SK-N-SH (cell line): Measurements from ENCODE around the gene PSMD9. TPM values are rescaled to one million over a fixed set of nuclear protein-coding genes. Genes with fewer than 3 reads are reported as not detected.
A peak's percentile ranks its signal among the peaks of the same experiment; 100 is the strongest.

Experiments
- CTCF ChIA-PET: fragments of 300-600, 350-600 bp; formaldehyde crosslinking; extraction: SDS; loops from one replicate; lab custom pipeline; 2021; lab: Yijun Ruan, JAX
- POLR2A ChIA-PET: fragments of 350-600 bp; sonication (Branson Sonifier 250); formaldehyde crosslinking; extraction: SDS; loops from one replicate; lab custom pipeline; 2020; ENCODE audit warnings: antibody characterized with exemption, inconsistent platforms; lab: Yijun Ruan, JAX
- DNase-seq: peaks from one replicate; pipeline ENCODE4 v3.0.0; 2012
- H2AFZ ChIP-seq: fragments of 200-600 bp; sonication (generic); 2 replicates; pipeline ENCODE4 v1.8.1; 2016; ENCODE audit warnings: antibody characterized with exemption, mild to moderate bottlenecking, low read depth
- H3F3A ChIP-seq: fragments of 200-600 bp; sonication (generic); replicated peaks from 2 replicates; pipeline ENCODE3; 2016; ENCODE audit warnings: antibody characterized with exemption, mild to moderate bottlenecking; ENCODE audit not compliant: insufficient read depth
- H3K27ac ChIP-seq, 2 experiments: fragments of 200-500 bp in 1 of 2; fragments of 200-600 bp in 1 of 2; sonication (Bioruptor generic) in 1 of 2; sonication (generic), shearing (Covaris generic) in 1 of 2; 2 replicates each; pipeline versions ENCODE4 v1.5.1 to v1.6.1; 2014 to 2016; ENCODE audit warnings: low read depth in 2 of 2, inconsistent platforms in 1 of 2, low read length in 1 of 2, mild to moderate bottlenecking in 1 of 2, mixed read lengths in 1 of 2
- H3K27me3 ChIP-seq: fragments of 200-600 bp; sonication (generic), shearing (Covaris generic); 2 replicates; pipeline ENCODE4 v1.6.1; 2016; ENCODE audit warnings: mixed run types; ENCODE audit not compliant: insufficient read depth
- H3K36me3 ChIP-seq, 2 experiments: fragments of 200-500 bp in 1 of 2; fragments of 200-600 bp in 1 of 2; sonication (Bioruptor generic) in 1 of 2; sonication (generic) in 1 of 2; replicated peaks in 1 of 2; 2 replicates each; pipeline versions ENCODE3 to v1.5.1; 2014 to 2016; ENCODE audit warnings: low read length in 1 of 2, mild to moderate bottlenecking in 1 of 2; ENCODE audit not compliant: insufficient read depth in 2 of 2, control insufficient read depth in 1 of 2
- H3K4me1 ChIP-seq, 2 experiments: fragments of 200-500 bp in 1 of 2; fragments of 200-600 bp in 1 of 2; sonication (Bioruptor generic) in 1 of 2; sonication (generic), shearing (Covaris generic) in 1 of 2; 2 replicates each; pipeline versions ENCODE4 v1.5.1 to v1.6.1; 2014 to 2016; ENCODE audit warnings: low read depth in 1 of 2, low read length in 1 of 2, mixed run types in 1 of 2; ENCODE audit not compliant: insufficient read depth in 2 of 2, control insufficient read depth in 1 of 2
- H3K4me2 ChIP-seq: fragments of 200-600 bp; sonication (generic), shearing (Covaris generic); 2 replicates; pipeline ENCODE4 v1.6.1; 2017; ENCODE audit warnings: mixed run types
- H3K4me3 ChIP-seq, 2 experiments: fragments of 200-500 bp in 1 of 2; fragments of 200-600 bp in 1 of 2; sonication (Bioruptor generic) in 1 of 2; sonication (generic), shearing (Covaris generic) in 1 of 2; 2 replicates each; pipeline versions ENCODE4 v1.5.1 to v1.8.1; 2014 to 2016; ENCODE audit warnings: low read depth in 2 of 2, inconsistent platforms in 1 of 2, low read length in 1 of 2, mild to moderate bottlenecking in 1 of 2, mixed read lengths in 1 of 2, moderate library complexity in 1 of 2
- H3K79me2 ChIP-seq: fragments of 200-600 bp; sonication (generic); 2 replicates; pipeline ENCODE4 v1.8.1; 2017; ENCODE audit warnings: mild to moderate bottlenecking; ENCODE audit not compliant: insufficient read depth
- H3K9ac ChIP-seq: fragments of 200-600 bp; sonication (generic); 2 replicates; pipeline ENCODE4 v1.6.1; 2017; ENCODE audit warnings: mixed run types
- H3K9me2 ChIP-seq: fragments of 200-600 bp; sonication (generic); 2 replicates; pipeline ENCODE4 v1.6.1; 2017; ENCODE audit warnings: mixed run types
- H3K9me3 ChIP-seq: fragments of 200-600 bp; sonication (generic); 2 replicates; pipeline ENCODE4 v1.6.1; 2017; ENCODE audit warnings: mixed run types, mild to moderate bottlenecking, moderate library complexity
- H4K20me1 ChIP-seq: fragments of 200-600 bp; sonication (generic); 2 replicates; pipeline ENCODE4 v1.6.1; 2017; ENCODE audit warnings: mild to moderate bottlenecking, mixed run types; ENCODE audit not compliant: insufficient read depth
- ELF1 ChIP-seq: IDR thresholded peaks from 2 replicates; pipeline ENCODE4 v1.4.0; 2012
- EZH2phosphoT487 ChIP-seq: fragments of 200-600 bp; sonication (generic); IDR thresholded peaks from 2 replicates; pipeline ENCODE4 v1.6.1; 2017; ENCODE audit warnings: low read depth, mixed run types, mild to moderate bottlenecking, antibody characterized with exemption, moderate library complexity, borderline replicate concordance
- FOXJ3 ChIP-seq: sonication (generic); formaldehyde crosslinking; IDR thresholded peaks from 2 replicates; pipeline ENCODE4 v1.5.1; 2020; ENCODE audit warnings: mild to moderate bottlenecking, missing genetic modification reagents
- FOXM1 ChIP-seq: IDR thresholded peaks from 2 replicates; pipeline ENCODE4 v1.4.0; 2012; ENCODE audit warnings: low read depth, mild to moderate bottlenecking
- GABPA ChIP-seq: IDR thresholded peaks from 2 replicates; pipeline ENCODE4 v1.4.0; 2012; ENCODE audit warnings: low read depth, mild to moderate bottlenecking
- GATA2 ChIP-seq: sonication (generic); formaldehyde crosslinking; IDR thresholded peaks from 2 replicates; pipeline ENCODE4 v1.5.0; 2020; ENCODE audit warnings: mild to moderate bottlenecking, missing genetic modification reagents
- MXI1 ChIP-seq: IDR thresholded peaks from 2 replicates; pipeline ENCODE4 v1.6.1; 2012; ENCODE audit warnings: mild to moderate bottlenecking, low read depth, low read length, improper control_type of control experiment
- POLR2AphosphoS5 ChIP-seq: IDR thresholded peaks from 2 replicates; pipeline ENCODE4 v1.6.1; 2012; ENCODE audit warnings: low read depth, low read length
- RAD21 ChIP-seq: IDR thresholded peaks from 2 replicates; pipeline ENCODE4 v1.6.1; 2012; ENCODE audit warnings: mild to moderate bottlenecking, low read length
- RFX5 ChIP-seq: IDR thresholded peaks from 2 replicates; pipeline ENCODE4 v1.6.1; 2012; ENCODE audit warnings: mild to moderate bottlenecking, improper control_type of control experiment, low read length
- TAF1 ChIP-seq: IDR thresholded peaks from 2 replicates; pipeline ENCODE4 v1.6.1; 2012; ENCODE audit warnings: low read depth, mild to moderate bottlenecking, low read length, moderate library complexity, borderline replicate concordance
- TEAD4 ChIP-seq: IDR thresholded peaks from 2 replicates; pipeline ENCODE4 v1.4.0; 2012; ENCODE audit warnings: mild to moderate bottlenecking, borderline replicate concordance; ENCODE audit not compliant: insufficient read depth
- WGBS: methylation state at CpG from one replicate; pipeline ENCODE4 v1.1.6; 2017; ENCODE audit warnings: low lambda C conversion rate; 5-methylcytosine and 5-hydroxymethylcytosine counted together
- polyA plus RNA-seq, 3 experiments: library from polyadenylated mRNA; depleted of rRNA; stranded (reverse); fragments of >200 nt; gene quantifications; 2 replicates each; pipeline ENCODE4 v1.2.3, GENCODE V29; 2012
- TF ChIP-seq, protein P1 (sequence below): IDR thresholded peaks from 2 replicates; pipeline ENCODE4 v1.6.1; 2012; ENCODE audit warnings: mild to moderate bottlenecking, low read depth, low read length, moderate library complexity
- TF ChIP-seq, protein P2 (sequence below): fragments of 200-600 bp; sonication (generic); IDR thresholded peaks from 2 replicates; pipeline ENCODE4 v1.6.1; 2017; ENCODE audit warnings: antibody characterized with exemption, mild to moderate bottlenecking, moderate library complexity
- TF ChIP-seq, protein P3 (sequence below): IDR thresholded peaks from 2 replicates; pipeline ENCODE4 v1.4.0; 2012; ENCODE audit warnings: low read depth, borderline replicate concordance
- TF ChIP-seq, protein P4 (sequence below): IDR thresholded peaks from 2 replicates; pipeline ENCODE4 v1.4.0; 2012; ENCODE audit warnings: low read depth, borderline replicate concordance

Gene PSMD9
- polyA plus RNA-seq, 1 of the 3 experiments (the other 2 are of a cell fraction) = 227 TPM

DNA sequence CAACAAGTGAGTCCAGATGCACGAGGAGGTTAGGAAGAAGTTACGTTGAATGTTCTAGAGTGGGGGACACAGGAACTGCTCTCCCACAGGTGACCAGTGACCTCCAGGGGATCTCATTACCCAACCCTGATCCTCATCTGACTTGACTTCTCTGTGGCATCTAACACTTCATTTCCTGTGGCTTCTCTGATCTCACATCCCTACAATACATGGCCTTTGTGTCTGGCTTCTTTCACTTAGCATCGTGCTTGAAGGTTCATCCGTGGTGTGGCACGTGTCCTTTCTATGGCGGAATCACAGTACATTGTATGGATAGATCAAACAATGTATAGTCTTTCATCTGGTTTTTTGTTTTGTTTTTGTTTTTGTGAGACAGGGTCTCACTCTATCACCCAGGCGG is 49.1 kb downstream of the PSMD9 start (continued):
- no peak for TF ChIP-seq RAD21

DNA sequence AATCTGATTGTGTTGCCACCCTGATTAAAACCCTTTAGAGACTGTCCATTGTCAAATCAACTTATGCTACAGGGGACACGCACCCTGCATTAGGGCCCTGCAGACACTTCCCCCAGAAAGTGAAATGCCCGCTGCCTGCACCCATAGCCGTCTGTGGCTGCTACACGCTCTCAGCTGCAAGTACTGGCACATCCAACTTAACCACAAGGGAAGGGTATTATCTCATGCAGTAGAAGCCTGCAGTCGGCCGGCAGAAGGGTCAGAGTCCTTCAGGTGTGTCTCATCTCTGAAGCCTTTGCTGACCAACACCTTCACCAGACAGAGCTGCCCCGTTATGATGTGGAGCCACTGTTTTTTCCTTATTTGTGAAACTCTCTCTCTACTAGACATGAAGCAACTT is 50.6 kb downstream of the PSMD9 start:
- no peak overlapping the region for H2AFZ ChIP-seq
- H3K4me3 ChIP-seq = no peak overlapping the region
- no peaks in the 10 kb centered on the region for H4K20me1 ChIP-seq
- H3K27me3 ChIP-seq = no peaks in the 10 kb centered on the region
- TF ChIP-seq MXI1 = no peak
- H3K4me2 ChIP-seq = no peak overlapping the region
- H3K36me3 ChIP-seq = peaks cover 0 to 15% of the 10 kb centered on the region in 2 experiments
- peaks cover 0 to 4% of the 10 kb centered on the region in 2 experiments; a peak in 1 of 4 replicates for H3K4me1 ChIP-seq
- WGBS = 86% methylated on average over 7 of the region's 7 CpGs
- CTCF ChIA-PET = no interaction called here
- POLR2A ChIA-PET = interaction anchor here (0.6 kb wide), 1 partner anchor 335 kb away, joined by 3 read pairs; no protein-coding TSS in a partner anchor
- no peak overlapping the region for H3K9ac ChIP-seq
- no peak for DNase-seq
- H3F3A ChIP-seq = peaks cover 8% of the 10 kb centered on the region
- no peaks in the 10 kb centered on the region for H3K9me3 ChIP-seq
- H3K27ac ChIP-seq = peak overlapping the region in 1 of 2 experiments; percentile 16; a peak in 1 of 4 replicates
- no peaks in the 10 kb centered on the region for H3K79me2 ChIP-seq
- H3K9me2 ChIP-seq = no peaks in the 10 kb centered on the region

DNA sequence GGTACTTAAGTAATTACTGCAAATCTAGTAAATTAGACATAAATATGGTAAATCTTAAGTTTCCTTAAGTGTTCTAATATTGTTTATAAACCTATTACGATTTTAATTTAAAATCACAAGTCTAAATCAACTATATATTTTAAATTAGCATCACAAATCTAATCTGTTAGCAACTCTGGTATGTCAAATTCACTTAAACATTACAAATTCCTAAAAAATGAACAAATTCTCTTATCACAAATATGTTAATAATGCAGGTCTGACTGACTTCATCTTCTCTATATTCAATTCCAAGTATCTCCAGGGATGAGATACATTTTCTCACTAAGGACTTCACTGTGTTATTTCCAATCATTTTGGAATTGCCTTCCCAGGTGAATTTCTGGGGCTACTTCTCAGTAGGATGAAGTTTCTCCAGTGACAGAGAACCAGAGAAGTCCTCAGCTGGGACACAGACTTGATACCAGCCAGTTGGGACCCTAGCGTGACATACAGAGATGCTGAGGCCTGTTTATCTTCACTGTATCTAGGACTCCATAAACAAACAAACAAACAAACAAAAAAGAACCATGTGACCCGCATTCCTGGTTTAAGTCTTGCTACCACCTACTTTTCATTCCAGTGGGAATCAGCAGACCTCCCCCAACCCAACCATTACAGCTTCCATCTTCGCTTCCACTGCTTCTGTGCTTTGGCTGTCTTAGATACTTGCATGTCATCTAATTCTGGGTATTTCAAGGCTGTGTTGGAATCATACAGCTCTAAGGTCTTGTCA is 51.6 kb downstream of the PSMD9 start:
- no peaks in the 10 kb centered on the region for H3K27me3 ChIP-seq
- peak overlapping the region in 1 of 2 experiments; percentile 16; a peak in 1 of 4 replicates for H3K27ac ChIP-seq
- H3K9me3 ChIP-seq = no peaks in the 10 kb centered on the region
- H2AFZ ChIP-seq = no peak overlapping the region
- WGBS = 90% methylated on average over 4 of the region's 4 CpGs
- peaks cover 7% of the 10 kb centered on the region for H3F3A ChIP-seq
- H3K4me3 ChIP-seq = no peak overlapping the region
- DNase-seq = no peak
- no peak overlapping the region for H3K9ac ChIP-seq
- ChIA-PET POLR2A (no interaction called here), CTCF (no interaction called here)
- H3K36me3 ChIP-seq = peaks cover 0 to 21% of the 10 kb centered on the region in 2 experiments
- H4K20me1 ChIP-seq = no peaks in the 10 kb centered on the region
- H3K4me1 ChIP-seq = peaks cover 0 to 4% of the 10 kb centered on the region in 2 experiments; a peak in 1 of 4 replicates
- no peaks in the 10 kb centered on the region for H3K79me2 ChIP-seq
- H3K9me2 ChIP-seq = no peaks in the 10 kb centered on the region
- no peak overlapping the region for H3K4me2 ChIP-seq
- no peak for TF ChIP-seq GATA2 (CRISPR knock-in tag)
- no peak for TF ChIP-seq ELF1
- TF ChIP-seq, protein P1, sequence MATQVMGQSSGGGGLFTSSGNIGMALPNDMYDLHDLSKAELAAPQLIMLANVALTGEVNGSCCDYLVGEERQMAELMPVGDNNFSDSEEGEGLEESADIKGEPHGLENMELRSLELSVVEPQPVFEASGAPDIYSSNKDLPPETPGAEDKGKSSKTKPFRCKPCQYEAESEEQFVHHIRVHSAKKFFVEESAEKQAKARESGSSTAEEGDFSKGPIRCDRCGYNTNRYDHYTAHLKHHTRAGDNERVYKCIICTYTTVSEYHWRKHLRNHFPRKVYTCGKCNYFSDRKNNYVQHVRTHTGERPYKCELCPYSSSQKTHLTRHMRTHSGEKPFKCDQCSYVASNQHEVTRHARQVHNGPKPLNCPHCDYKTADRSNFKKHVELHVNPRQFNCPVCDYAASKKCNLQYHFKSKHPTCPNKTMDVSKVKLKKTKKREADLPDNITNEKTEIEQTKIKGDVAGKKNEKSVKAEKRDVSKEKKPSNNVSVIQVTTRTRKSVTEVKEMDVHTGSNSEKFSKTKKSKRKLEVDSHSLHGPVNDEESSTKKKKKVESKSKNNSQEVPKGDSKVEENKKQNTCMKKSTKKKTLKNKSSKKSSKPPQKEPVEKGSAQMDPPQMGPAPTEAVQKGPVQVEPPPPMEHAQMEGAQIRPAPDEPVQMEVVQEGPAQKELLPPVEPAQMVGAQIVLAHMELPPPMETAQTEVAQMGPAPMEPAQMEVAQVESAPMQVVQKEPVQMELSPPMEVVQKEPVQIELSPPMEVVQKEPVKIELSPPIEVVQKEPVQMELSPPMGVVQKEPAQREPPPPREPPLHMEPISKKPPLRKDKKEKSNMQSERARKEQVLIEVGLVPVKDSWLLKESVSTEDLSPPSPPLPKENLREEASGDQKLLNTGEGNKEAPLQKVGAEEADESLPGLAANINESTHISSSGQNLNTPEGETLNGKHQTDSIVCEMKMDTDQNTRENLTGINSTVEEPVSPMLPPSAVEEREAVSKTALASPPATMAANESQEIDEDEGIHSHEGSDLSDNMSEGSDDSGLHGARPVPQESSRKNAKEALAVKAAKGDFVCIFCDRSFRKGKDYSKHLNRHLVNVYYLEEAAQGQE = no peak
- TF ChIP-seq EZH2phosphoT487 = no peak
- TF ChIP-seq, protein P2, sequence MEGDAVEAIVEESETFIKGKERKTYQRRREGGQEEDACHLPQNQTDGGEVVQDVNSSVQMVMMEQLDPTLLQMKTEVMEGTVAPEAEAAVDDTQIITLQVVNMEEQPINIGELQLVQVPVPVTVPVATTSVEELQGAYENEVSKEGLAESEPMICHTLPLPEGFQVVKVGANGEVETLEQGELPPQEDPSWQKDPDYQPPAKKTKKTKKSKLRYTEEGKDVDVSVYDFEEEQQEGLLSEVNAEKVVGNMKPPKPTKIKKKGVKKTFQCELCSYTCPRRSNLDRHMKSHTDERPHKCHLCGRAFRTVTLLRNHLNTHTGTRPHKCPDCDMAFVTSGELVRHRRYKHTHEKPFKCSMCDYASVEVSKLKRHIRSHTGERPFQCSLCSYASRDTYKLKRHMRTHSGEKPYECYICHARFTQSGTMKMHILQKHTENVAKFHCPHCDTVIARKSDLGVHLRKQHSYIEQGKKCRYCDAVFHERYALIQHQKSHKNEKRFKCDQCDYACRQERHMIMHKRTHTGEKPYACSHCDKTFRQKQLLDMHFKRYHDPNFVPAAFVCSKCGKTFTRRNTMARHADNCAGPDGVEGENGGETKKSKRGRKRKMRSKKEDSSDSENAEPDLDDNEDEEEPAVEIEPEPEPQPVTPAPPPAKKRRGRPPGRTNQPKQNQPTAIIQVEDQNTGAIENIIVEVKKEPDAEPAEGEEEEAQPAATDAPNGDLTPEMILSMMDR = no peak
- no peak for TF ChIP-seq GABPA
- TF ChIP-seq, protein P3, sequence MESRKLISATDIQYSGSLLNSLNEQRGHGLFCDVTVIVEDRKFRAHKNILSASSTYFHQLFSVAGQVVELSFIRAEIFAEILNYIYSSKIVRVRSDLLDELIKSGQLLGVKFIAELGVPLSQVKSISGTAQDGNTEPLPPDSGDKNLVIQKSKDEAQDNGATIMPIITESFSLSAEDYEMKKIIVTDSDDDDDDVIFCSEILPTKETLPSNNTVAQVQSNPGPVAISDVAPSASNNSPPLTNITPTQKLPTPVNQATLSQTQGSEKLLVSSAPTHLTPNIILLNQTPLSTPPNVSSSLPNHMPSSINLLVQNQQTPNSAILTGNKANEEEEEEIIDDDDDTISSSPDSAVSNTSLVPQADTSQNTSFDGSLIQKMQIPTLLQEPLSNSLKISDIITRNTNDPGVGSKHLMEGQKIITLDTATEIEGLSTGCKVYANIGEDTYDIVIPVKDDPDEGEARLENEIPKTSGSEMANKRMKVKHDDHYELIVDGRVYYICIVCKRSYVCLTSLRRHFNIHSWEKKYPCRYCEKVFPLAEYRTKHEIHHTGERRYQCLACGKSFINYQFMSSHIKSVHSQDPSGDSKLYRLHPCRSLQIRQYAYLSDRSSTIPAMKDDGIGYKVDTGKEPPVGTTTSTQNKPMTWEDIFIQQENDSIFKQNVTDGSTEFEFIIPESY = no peak
- TF ChIP-seq TAF1 = no peak
- no peak for TF ChIP-seq FOXM1
- TF ChIP-seq RFX5 = no peak
- no peak for TF ChIP-seq FOXJ3 (CRISPR knock-in tag)
- TF ChIP-seq TEAD4 = no peak
- TF ChIP-seq POLR2AphosphoS5 = no peak
- TF ChIP-seq, protein P4, sequence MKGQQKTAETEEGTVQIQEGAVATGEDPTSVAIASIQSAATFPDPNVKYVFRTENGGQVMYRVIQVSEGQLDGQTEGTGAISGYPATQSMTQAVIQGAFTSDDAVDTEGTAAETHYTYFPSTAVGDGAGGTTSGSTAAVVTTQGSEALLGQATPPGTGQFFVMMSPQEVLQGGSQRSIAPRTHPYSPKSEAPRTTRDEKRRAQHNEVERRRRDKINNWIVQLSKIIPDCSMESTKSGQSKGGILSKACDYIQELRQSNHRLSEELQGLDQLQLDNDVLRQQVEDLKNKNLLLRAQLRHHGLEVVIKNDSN = no peak
- TF ChIP-seq RAD21 = no peak
